ENCODE data around the gene BEST4. TPM values are rescaled to one million over a fixed set of nuclear protein-coding genes. Genes with fewer than 3 reads are reported as not detected.
A peak's percentile ranks its signal among the peaks of the same experiment; 100 is the strongest.

BEST4 gene
- 1 to 10 TPM; 1.2 to 1.6 TPM for total RNA-seq
- polyA plus RNA-seq = under 1 TPM in 1 of 2 donors, not detected in 1; 0.20 TPM

GRCh38 chr1:44788120-44788860 lies at the start of gene BEST4:
TSS of gene BEST4 (minus strand) at chr1:44788170. CDS start at chr1:44787705, 465 bp downstream.
- Histone ChIP-seq H3K27ac (ENCODE audit: low read depth, low read length) (no peak within 1 kb of the TSS), H3K27me3 (ENCODE audit: insufficient read depth, low read length) (no peaks in the 10 kb centered on the region), H3K9me3 (ENCODE audit: control insufficient read depth in 1 of 2, low read length in 2 of 2) (no peaks in the 10 kb centered on the region), H3K4me3 (ENCODE audit: low read length in 2 of 2) (no peak within 1 kb of the TSS), H3K4me1 (ENCODE audit: insufficient read depth, low read length) (peaks cover 35% of the 10 kb centered on the region), H3K36me3 (ENCODE audit: insufficient read depth, low read length) (no peaks in the 10 kb centered on the region)
- Mint-ChIP-seq H3K27me3 (no peaks in the 10 kb centered on the region), H3K4me1 (peaks cover 20 to 32% (median 25%) of the 10 kb centered on the region in 4 donors), H3K9me3 (no peaks in the 10 kb centered on the region), H3K4me3 (no peak within 1 kb of the TSS), H3K36me3 (peaks cover 0 to under 1% of the 10 kb centered on the region in 2 donors), H3K27ac (peak within 1 kb of the TSS in 4 of 7 donors; percentile 48 to 70 (median 62))
- CTCF ChIA-PET (ENCODE audit: partially characterized antibody) = interaction anchor here (0.8 to 9.2 kb wide), 9 partner anchors 9 to 512 kb away, joined by 4 to 75 read pairs (median 5); partner anchors contain the start of genes PLK3, RNU5D-1 and RPS8
- POLR2A ChIA-PET (ENCODE audit: partially characterized antibody) = interaction anchor here (1.0 to 10.3 kb wide), 9 partner anchors 11 to 198 kb away, joined by 3 to 110 read pairs (median 17); partner anchors contain the start of genes BTBD19, DYNLT4, EIF2B3 and PLK3
- DNase-seq = no peak
- intact Hi-C loops (cut with micrococcal nuclease) = loop anchor here (5.0 kb wide), 2 partner anchors 199 to 704 kb away; partner anchors contain the start of genes EIF2B3 and TESK2

- H3K4me1 ChIP-seq (ENCODE audit: insufficient read depth, low read length) = peaks cover 4% of the 10 kb centered on the region
- DNase-seq = peak; percentile 71 to 83 (median 75)
- no peak overlapping the region for H3K4me3 ChIP-seq (ENCODE audit: low read length in 2 of 2)
- intact Hi-C loops (cut with micrococcal nuclease) = loop anchor here (1.0 to 2.0 kb wide), 6 partner anchors 15 to 468 kb away; partner anchors contain the start of gene HECTD3
- no peaks in the 10 kb centered on the region for H3K9me3 ChIP-seq (ENCODE audit: control insufficient read depth in 1 of 2, low read length in 2 of 2)
- no peak overlapping the region for H3K27ac ChIP-seq (ENCODE audit: low read depth, low read length)
- no peaks in the 10 kb centered on the region for H3K36me3 ChIP-seq (ENCODE audit: insufficient read depth, low read length)
- no peaks in the 10 kb centered on the region for H3K27me3 ChIP-seq (ENCODE audit: insufficient read depth, low read length)
- ChIA-PET CTCF (ENCODE audit: partially characterized antibody) (interaction anchor here (1.0 to 3.7 kb wide), 17 partner anchors 10 to 464 kb away, joined by 3 to 14 read pairs (median 6); partner anchors contain the start of genes BTBD19, HECTD3, PLK3 and RPS8), POLR2A (ENCODE audit: partially characterized antibody) (interaction anchor here (0.6 to 2.1 kb wide), 7 partner anchors 15 to 50 kb away, joined by 3 to 11 read pairs (median 5); partner anchors contain the start of gene PLK3)
- H3K4me1 Mint-ChIP-seq = peaks cover 5 to 9% (median 8%) of the 10 kb centered on the region in 4 donors
- peak overlapping the region in 4 of 8 donors; percentile 19 to 69 (median 42) for H3K4me3 Mint-ChIP-seq
- peaks cover 5 to 10% of the 10 kb centered on the region in 2 donors for H3K27me3 Mint-ChIP-seq
- peak overlapping the region in 6 of 7 donors; percentile 7 to 74 (median 58) for H3K27ac Mint-ChIP-seq
- no peaks in the 10 kb centered on the region for H3K9me3 Mint-ChIP-seq
- no peaks in the 10 kb centered on the region for H3K36me3 Mint-ChIP-seq
These were observed 48.0 kb upstream of the BEST4 start for GRCh38 chr1:44835738-44836675.

- H3K9me3 Mint-ChIP-seq = no peaks in the 10 kb centered on the region
These were observed 46.4 kb upstream of the BEST4 start for GRCh38 chr1:44834328-44834727.

GRCh38 chr1:44832056-44832705 lies 44.2 kb upstream of the BEST4 start:
- H3K27ac ChIP-seq (ENCODE audit: low read depth, low read length) = no peak overlapping the region
- H3K9me3 Mint-ChIP-seq = no peaks in the 10 kb centered on the region
- no peaks in the 10 kb centered on the region for H3K27me3 ChIP-seq (ENCODE audit: insufficient read depth, low read length)
- H3K36me3 ChIP-seq (ENCODE audit: insufficient read depth, low read length) = no peaks in the 10 kb centered on the region
- H3K4me1 Mint-ChIP-seq = peaks cover 5 to 9% (median 8%) of the 10 kb centered on the region in 4 donors
- H3K4me3 ChIP-seq (ENCODE audit: low read length in 2 of 2) = no peak overlapping the region
- peak in 1 of 5 donors; percentile 35 for DNase-seq
- peaks cover 0 to 4% of the 10 kb centered on the region in 2 donors for H3K27me3 Mint-ChIP-seq
- no peaks in the 10 kb centered on the region for H3K36me3 Mint-ChIP-seq
- intact Hi-C loops (cut with micrococcal nuclease) = no loop called here
- CTCF ChIA-PET (ENCODE audit: partially characterized antibody) = interaction anchor here (0.9 to 1.7 kb wide), 5 partner anchors 12 to 661 kb away, joined by 3 to 5 read pairs (median 3); partner anchors contain the start of gene HECTD3
- POLR2A ChIA-PET (ENCODE audit: partially characterized antibody) = interaction anchor here (1.3 to 2.7 kb wide), 2 partner anchors 32 kb away, joined by 3 to 8 read pairs; partner anchors contain the start of gene PLK3
- no peaks in the 10 kb centered on the region for H3K9me3 ChIP-seq (ENCODE audit: control insufficient read depth in 1 of 2, low read length in 2 of 2)
- H3K27ac Mint-ChIP-seq = peak overlapping the region in 4 of 7 donors; percentile 41 to 61 (median 58)
- peaks cover 4% of the 10 kb centered on the region for H3K4me1 ChIP-seq (ENCODE audit: insufficient read depth, low read length)
- no peak overlapping the region for H3K4me3 Mint-ChIP-seq

More at GRCh38 chr1:44834328-44834727, 46.4 kb upstream of the BEST4 start:
- Mint-ChIP-seq H3K27me3 (peaks cover under 1 to 5% of the 10 kb centered on the region in 2 donors), H3K4me3 (no peak overlapping the region), H3K27ac (peak overlapping the region in 1 of 7 donors; percentile 32), H3K36me3 (no peaks in the 10 kb centered on the region), H3K4me1 (peaks cover 5 to 9% (median 8%) of the 10 kb centered on the region in 4 donors)
- Histone ChIP-seq H3K27ac (ENCODE audit: low read depth, low read length) (no peak overlapping the region), H3K36me3 (ENCODE audit: insufficient read depth, low read length) (no peaks in the 10 kb centered on the region), H3K4me1 (ENCODE audit: insufficient read depth, low read length) (peaks cover 4% of the 10 kb centered on the region), H3K27me3 (ENCODE audit: insufficient read depth, low read length) (no peaks in the 10 kb centered on the region), H3K4me3 (ENCODE audit: low read length in 2 of 2) (no peak overlapping the region), H3K9me3 (ENCODE audit: control insufficient read depth in 1 of 2, low read length in 2 of 2) (no peaks in the 10 kb centered on the region)
- intact Hi-C loops (cut with micrococcal nuclease) = no loop called here
- CTCF ChIA-PET (ENCODE audit: partially characterized antibody) = interaction anchor here (0.9 to 3.7 kb wide), 5 partner anchors 8 to 465 kb away, joined by 3 to 14 read pairs (median 4); partner anchors contain the start of gene PLK3
- no peak for DNase-seq
- POLR2A ChIA-PET (ENCODE audit: partially characterized antibody) = interaction anchor here (1.1 to 1.5 kb wide), 2 partner anchors 13 to 34 kb away, joined by 3 to 11 read pairs; partner anchors contain the start of gene PLK3

- ChIA-PET POLR2A (ENCODE audit: partially characterized antibody) (interaction anchor here (2.7 to 4.1 kb wide), 2 partner anchors 12 to 32 kb away, joined by 8 to 24 read pairs; partner anchors contain the start of gene PLK3), CTCF (ENCODE audit: partially characterized antibody) (interaction anchor here (0.9 to 1.4 kb wide), 2 partner anchors 18 to 100 kb away, joined by 3 read pairs; no protein-coding TSS in a partner anchor)
- H3K27me3 ChIP-seq (ENCODE audit: insufficient read depth, low read length) = no peaks in the 10 kb centered on the region
- no peaks in the 10 kb centered on the region for H3K9me3 ChIP-seq (ENCODE audit: control insufficient read depth in 1 of 2, low read length in 2 of 2)
- Mint-ChIP-seq H3K36me3 (no peaks in the 10 kb centered on the region), H3K27me3 (peaks cover 0 to 4% of the 10 kb centered on the region in 2 donors), H3K9me3 (no peaks in the 10 kb centered on the region), H3K4me1 (peaks cover 5 to 9% (median 8%) of the 10 kb centered on the region in 4 donors), H3K4me3 (no peak overlapping the region), H3K27ac (no peak overlapping the region)
- H3K36me3 ChIP-seq (ENCODE audit: insufficient read depth, low read length) = no peaks in the 10 kb centered on the region
- no peak overlapping the region for H3K4me3 ChIP-seq (ENCODE audit: low read length in 2 of 2)
- H3K4me1 ChIP-seq (ENCODE audit: insufficient read depth, low read length) = peaks cover 4% of the 10 kb centered on the region
- no peak overlapping the region for H3K27ac ChIP-seq (ENCODE audit: low read depth, low read length)
- intact Hi-C loops (cut with micrococcal nuclease) = no loop called here
- no peak for DNase-seq
These were observed 43.5 kb upstream of the BEST4 start for GRCh38 chr1:44831516-44831915.

- H3K27me3 Mint-ChIP-seq = peaks cover 0 to 3% of the 10 kb centered on the region in 2 donors
- CTCF ChIA-PET (ENCODE audit: partially characterized antibody) = interaction anchor here (0.9 to 1.4 kb wide), 2 partner anchors 17 to 99 kb away, joined by 3 read pairs; no protein-coding TSS in a partner anchor
These were observed 42.9 kb upstream of the BEST4 start for GRCh38 chr1:44830900-44831304.

More at GRCh38 chr1:44830900-44831304, 42.9 kb upstream of the BEST4 start:
- Histone ChIP-seq H3K4me3 (ENCODE audit: low read length in 2 of 2) (no peak overlapping the region), H3K36me3 (ENCODE audit: insufficient read depth, low read length) (no peaks in the 10 kb centered on the region), H3K27ac (ENCODE audit: low read depth, low read length) (no peak overlapping the region), H3K27me3 (ENCODE audit: insufficient read depth, low read length) (no peaks in the 10 kb centered on the region), H3K4me1 (ENCODE audit: insufficient read depth, low read length) (peaks cover under 1% of the 10 kb centered on the region), H3K9me3 (ENCODE audit: control insufficient read depth in 1 of 2, low read length in 2 of 2) (no peaks in the 10 kb centered on the region)
- no peak overlapping the region for H3K27ac Mint-ChIP-seq
- DNase-seq = peak in 1 of 5 donors; percentile 29
- no peaks in the 10 kb centered on the region for H3K9me3 Mint-ChIP-seq
- POLR2A ChIA-PET (ENCODE audit: partially characterized antibody) = interaction anchor here (0.9 to 4.1 kb wide), 3 partner anchors 11 to 55 kb away, joined by 3 to 24 read pairs (median 8); partner anchors contain the start of gene PLK3
- intact Hi-C loops (cut with micrococcal nuclease) = no loop called here
- H3K4me1 Mint-ChIP-seq = peaks cover 3 to 6% (median 5%) of the 10 kb centered on the region in 4 donors
- H3K36me3 Mint-ChIP-seq = no peaks in the 10 kb centered on the region
- H3K4me3 Mint-ChIP-seq = no peak overlapping the region
